DND-41 (cell line): ENCODE results near the gene TEKT3.

ENCODE experiments used
- ATAC-seq: fragments of 200-7000 bp; cut with Tn5 transposase; 3 replicates; pipeline ENCODE4 v1.9.1; 2021; ENCODE audit warnings: low read depth; ENCODE audit not compliant: insufficient read depth
- DNase-seq: peaks from one replicate; pipeline ENCODE4 v3.0.0-alpha.2; 2020
- H2AFZ ChIP-seq: 2 replicates; pipeline ENCODE4 v1.6.0; 2012; ENCODE audit warnings: low read depth, low read length
- H3K27ac ChIP-seq: 2 replicates; pipeline ENCODE4 v1.5.1; 2012; ENCODE audit warnings: low read length, inconsistent platforms
- H3K27me3 ChIP-seq: fragments of 200-600 bp; sonication (generic); 2 replicates; pipeline ENCODE4 v1.6.0; 2012; ENCODE audit warnings: low read length, mild to moderate bottlenecking, inconsistent platforms; ENCODE audit not compliant: insufficient read depth, poor library complexity
- H3K36me3 ChIP-seq: 2 replicates; pipeline ENCODE4 v1.5.1; 2012; ENCODE audit warnings: low read length, inconsistent platforms; ENCODE audit not compliant: insufficient read depth
- H3K4me1 ChIP-seq: 2 replicates; pipeline ENCODE4 v1.5.1; 2012; ENCODE audit warnings: mild to moderate bottlenecking, low read length; ENCODE audit not compliant: insufficient read depth
- H3K4me2 ChIP-seq: 2 replicates; pipeline ENCODE4 v1.6.0; 2012; ENCODE audit warnings: mild to moderate bottlenecking, moderate library complexity, low read length, inconsistent platforms; ENCODE audit not compliant: insufficient read depth
- H3K4me3 ChIP-seq, 2 experiments: fragments of 200-600 bp in 1 of 2; shearing (Covaris generic) in 1 of 2; 2 replicates each; pipeline ENCODE4 v1.5.1; 2012 to 2016; ENCODE audit warnings: inconsistent platforms in 2 of 2, low read length in 2 of 2, mild to moderate bottlenecking in 2 of 2, low read depth in 1 of 2, moderate library complexity in 1 of 2
- H3K79me2 ChIP-seq: 2 replicates; pipeline ENCODE4 v1.6.0; 2012; ENCODE audit warnings: low read length, inconsistent platforms; ENCODE audit not compliant: insufficient read depth
- H3K9ac ChIP-seq: 2 replicates; pipeline ENCODE4 v1.6.0; 2012; ENCODE audit warnings: low read depth, mild to moderate bottlenecking, inconsistent platforms, low read length, moderate library complexity
- H3K9me3 ChIP-seq: 2 replicates; pipeline ENCODE4 v1.5.1; 2012; ENCODE audit warnings: low read length, moderate library complexity, mild to moderate bottlenecking, inconsistent platforms; ENCODE audit not compliant: insufficient read depth, severe bottlenecking
- H4K20me1 ChIP-seq: 2 replicates; pipeline ENCODE4 v1.6.0; 2012; ENCODE audit warnings: low read length; ENCODE audit not compliant: insufficient read depth
- EZH2 ChIP-seq: IDR thresholded peaks from 3 replicates; pipeline ENCODE4 v1.6.1; 2012; ENCODE audit warnings: borderline replicate concordance, low read depth, mild to moderate bottlenecking, moderate library complexity, low read length, inconsistent platforms; ENCODE audit not compliant: severe bottlenecking
- TF ChIP-seq, protein P1 (sequence below): IDR thresholded peaks from 2 replicates; pipeline ENCODE4 v1.5.1; 2012; ENCODE audit warnings: borderline replicate concordance, low read length, moderate library complexity, mild to moderate bottlenecking; ENCODE audit not compliant: poor library complexity, severe bottlenecking; ENCODE audit errors: extremely low read depth

TEKT3 gene

DNA sequence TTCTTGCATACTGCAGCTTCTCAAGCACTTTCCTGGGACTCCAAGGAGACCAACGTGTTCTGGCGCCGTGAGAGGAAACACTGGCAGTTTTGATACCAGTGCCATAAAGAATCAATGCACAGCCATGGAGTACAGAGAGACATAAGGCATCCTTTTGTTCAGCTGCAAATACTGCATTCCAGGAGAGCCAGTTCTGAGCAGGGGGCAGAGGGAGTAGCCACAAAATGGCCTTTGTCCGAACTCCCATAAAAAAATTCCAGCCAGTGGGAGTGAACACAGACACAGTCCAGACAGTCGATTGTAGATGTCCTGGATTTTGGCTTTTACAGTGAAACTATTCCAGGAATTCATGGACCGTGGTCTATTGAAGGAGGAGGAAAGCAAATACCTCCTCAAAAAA, 36.2 kb upstream of the TEKT3 start:
- Histone ChIP-seq H3K4me3 (no peak overlapping the region), H3K9me3 (no peaks in the 10 kb centered on the region), H3K36me3 (no peaks in the 10 kb centered on the region), H3K79me2 (no peaks in the 10 kb centered on the region), H4K20me1 (no peaks in the 10 kb centered on the region), H3K4me1 (no peaks in the 10 kb centered on the region), H3K27me3 (no peaks in the 10 kb centered on the region), H3K27ac (no peak overlapping the region), H3K4me2 (no peak overlapping the region), H3K9ac (no peak overlapping the region), H2AFZ (no peak overlapping the region)
- DNase-seq = no peak
- ATAC-seq = no peak
- no peak for TF ChIP-seq EZH2
- TF ChIP-seq, protein P1, sequence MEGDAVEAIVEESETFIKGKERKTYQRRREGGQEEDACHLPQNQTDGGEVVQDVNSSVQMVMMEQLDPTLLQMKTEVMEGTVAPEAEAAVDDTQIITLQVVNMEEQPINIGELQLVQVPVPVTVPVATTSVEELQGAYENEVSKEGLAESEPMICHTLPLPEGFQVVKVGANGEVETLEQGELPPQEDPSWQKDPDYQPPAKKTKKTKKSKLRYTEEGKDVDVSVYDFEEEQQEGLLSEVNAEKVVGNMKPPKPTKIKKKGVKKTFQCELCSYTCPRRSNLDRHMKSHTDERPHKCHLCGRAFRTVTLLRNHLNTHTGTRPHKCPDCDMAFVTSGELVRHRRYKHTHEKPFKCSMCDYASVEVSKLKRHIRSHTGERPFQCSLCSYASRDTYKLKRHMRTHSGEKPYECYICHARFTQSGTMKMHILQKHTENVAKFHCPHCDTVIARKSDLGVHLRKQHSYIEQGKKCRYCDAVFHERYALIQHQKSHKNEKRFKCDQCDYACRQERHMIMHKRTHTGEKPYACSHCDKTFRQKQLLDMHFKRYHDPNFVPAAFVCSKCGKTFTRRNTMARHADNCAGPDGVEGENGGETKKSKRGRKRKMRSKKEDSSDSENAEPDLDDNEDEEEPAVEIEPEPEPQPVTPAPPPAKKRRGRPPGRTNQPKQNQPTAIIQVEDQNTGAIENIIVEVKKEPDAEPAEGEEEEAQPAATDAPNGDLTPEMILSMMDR = no peak

DNA sequence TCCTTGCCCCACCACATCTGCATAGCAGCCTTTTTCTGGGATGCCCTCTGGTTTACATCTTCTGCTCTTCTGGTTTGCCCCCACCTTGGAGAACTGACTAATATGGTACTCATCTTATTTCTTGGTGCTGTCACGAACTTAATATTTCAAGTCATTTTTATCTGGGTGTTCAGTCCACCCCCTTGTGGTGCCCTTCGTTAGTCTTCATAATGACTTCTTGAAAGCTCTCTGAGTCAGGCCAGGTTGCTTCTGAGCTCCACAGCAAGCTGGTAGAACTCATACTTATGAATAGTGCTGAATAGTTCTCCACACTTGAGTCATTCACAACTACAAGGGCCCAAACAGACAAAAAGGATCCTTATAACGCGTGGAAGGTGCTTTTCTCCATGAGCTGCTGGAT, 35.8 kb upstream of the TEKT3 start:
- Histone ChIP-seq H2AFZ (no peak overlapping the region), H3K4me1 (no peaks in the 10 kb centered on the region), H3K4me3 (no peak overlapping the region), H3K9me3 (no peaks in the 10 kb centered on the region), H3K9ac (no peak overlapping the region), H4K20me1 (no peaks in the 10 kb centered on the region), H3K79me2 (no peaks in the 10 kb centered on the region), H3K27ac (no peak overlapping the region), H3K36me3 (no peaks in the 10 kb centered on the region), H3K27me3 (no peaks in the 10 kb centered on the region), H3K4me2 (no peak overlapping the region)
- ATAC-seq (no peak), DNase-seq (no peak)
- TF ChIP-seq, protein P1 = no peak
- TF ChIP-seq EZH2 = no peak

DNA sequence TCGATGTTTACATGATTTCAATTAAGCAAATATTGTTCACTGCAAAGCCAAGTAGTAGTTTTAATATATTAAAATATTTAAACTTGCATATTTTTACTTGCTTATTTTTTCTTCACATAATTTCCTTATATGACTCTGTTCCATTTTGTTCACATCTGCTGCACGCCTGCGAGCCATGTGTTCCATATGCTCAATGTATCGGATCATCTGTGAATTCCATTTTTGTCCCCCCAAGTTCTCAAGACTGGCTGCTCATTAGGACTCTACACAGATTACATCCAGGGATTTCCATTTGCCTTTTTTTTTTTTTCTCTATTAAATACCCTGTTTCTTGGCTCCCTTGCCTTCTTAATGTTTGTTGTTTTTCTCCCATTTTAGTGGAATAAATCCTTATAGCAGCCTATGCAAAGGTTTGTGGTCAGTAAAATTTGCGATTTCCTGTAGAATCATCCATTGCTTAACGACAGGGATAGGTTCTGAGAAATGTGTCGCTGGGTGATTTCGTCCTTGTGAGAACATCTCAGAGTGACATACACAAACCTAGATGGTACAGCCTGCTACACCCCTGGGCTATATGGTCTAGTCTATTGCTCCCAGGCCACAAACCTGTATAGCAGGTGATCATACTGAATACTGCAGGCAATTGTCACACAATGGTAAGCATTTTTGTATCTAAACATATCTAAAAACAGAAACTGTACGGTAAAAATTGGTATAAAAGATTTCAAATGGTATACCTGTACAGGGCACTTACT, 30.2 kb upstream of the TEKT3 start:
- no peaks in the 10 kb centered on the region for H3K27me3 ChIP-seq
- H3K9ac ChIP-seq = no peak overlapping the region
- H3K27ac ChIP-seq = no peak overlapping the region
- no peak overlapping the region for H3K4me2 ChIP-seq
- H4K20me1 ChIP-seq = no peaks in the 10 kb centered on the region
- DNase-seq = no peak
- no peak overlapping the region for H2AFZ ChIP-seq
- no peak for TF ChIP-seq EZH2
- TF ChIP-seq, protein P1 = no peak
- no peaks in the 10 kb centered on the region for H3K36me3 ChIP-seq
- H3K4me1 ChIP-seq = no peaks in the 10 kb centered on the region
- H3K9me3 ChIP-seq = no peaks in the 10 kb centered on the region
- no peaks in the 10 kb centered on the region for H3K79me2 ChIP-seq
- ATAC-seq = no peak
- H3K4me3 ChIP-seq = no peak overlapping the region
